Endothelial cell of umbilical vein (primary cell): ENCODE measurements around the gene ST8SIA1.

ENCODE experiments used
- EZH2 ChIP-seq: IDR thresholded peaks from 2 replicates; pipeline ENCODE4 v1.6.1; 2012; ENCODE audit warnings: borderline replicate concordance, low read depth, mild to moderate bottlenecking, moderate library complexity, low read length, inconsistent platforms; ENCODE audit not compliant: severe bottlenecking
- GATA2 ChIP-seq: IDR thresholded peaks from 2 replicates; pipeline ENCODE4 v1.7.0; 2011; ENCODE audit warnings: low read depth, mild to moderate bottlenecking, moderate library complexity, mixed read lengths, low read length; ENCODE audit not compliant: insufficient read length, insufficient read depth
- POLR2A ChIP-seq: IDR thresholded peaks from 2 replicates; pipeline ENCODE4 v1.6.1; 2012; ENCODE audit warnings: low read depth, mild to moderate bottlenecking, control low read depth, low read length
- POLR2AphosphoS5 ChIP-seq: IDR thresholded peaks from 2 replicates; pipeline ENCODE4 v1.6.1; 2012; ENCODE audit warnings: low read depth, mild to moderate bottlenecking, control low read depth, low read length, moderate library complexity; ENCODE audit not compliant: insufficient read depth
- TF ChIP-seq, protein P1 (sequence below), 2 donors: IDR thresholded peaks; 1 replicate in 1 of 2; 2 replicates in 1 of 2; pipeline ENCODE4 v1.5.1; 2011; ENCODE audit warnings: low read length in 2 of 2, mild to moderate bottlenecking in 2 of 2, moderate library complexity in 2 of 2, control low read depth in 1 of 2, inconsistent platforms in 1 of 2, low read depth in 1 of 2; ENCODE audit not compliant: insufficient read depth in 1 of 2; ENCODE audit errors: extremely low read depth in 1 of 2
- TF ChIP-seq, protein P2 (sequence below): IDR thresholded peaks from 2 replicates; pipeline ENCODE4 v1.6.1; 2011; ENCODE audit not compliant: insufficient read depth, insufficient read length

DNA sequence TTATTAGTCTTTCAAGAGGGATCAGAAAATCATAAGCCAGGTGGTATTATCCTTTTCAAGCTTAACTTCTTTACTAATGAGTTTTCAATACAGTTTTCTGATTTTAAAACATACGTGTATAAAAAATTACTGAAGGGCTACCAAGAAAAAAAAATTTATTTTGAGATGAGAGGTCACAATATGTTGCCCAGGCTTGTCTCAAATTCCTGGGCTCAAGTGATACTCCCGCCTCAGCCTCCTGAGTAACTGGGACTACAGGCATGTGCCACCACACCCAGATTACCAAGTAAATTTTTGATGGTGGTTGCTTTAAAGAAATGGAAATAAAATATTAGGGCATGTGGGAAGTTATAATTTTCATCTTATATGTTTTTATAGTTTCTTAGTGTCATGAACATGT is 26.7 kb downstream of the ST8SIA1 start:
- TF ChIP-seq GATA2 = no peak
- TF ChIP-seq, protein P1, sequence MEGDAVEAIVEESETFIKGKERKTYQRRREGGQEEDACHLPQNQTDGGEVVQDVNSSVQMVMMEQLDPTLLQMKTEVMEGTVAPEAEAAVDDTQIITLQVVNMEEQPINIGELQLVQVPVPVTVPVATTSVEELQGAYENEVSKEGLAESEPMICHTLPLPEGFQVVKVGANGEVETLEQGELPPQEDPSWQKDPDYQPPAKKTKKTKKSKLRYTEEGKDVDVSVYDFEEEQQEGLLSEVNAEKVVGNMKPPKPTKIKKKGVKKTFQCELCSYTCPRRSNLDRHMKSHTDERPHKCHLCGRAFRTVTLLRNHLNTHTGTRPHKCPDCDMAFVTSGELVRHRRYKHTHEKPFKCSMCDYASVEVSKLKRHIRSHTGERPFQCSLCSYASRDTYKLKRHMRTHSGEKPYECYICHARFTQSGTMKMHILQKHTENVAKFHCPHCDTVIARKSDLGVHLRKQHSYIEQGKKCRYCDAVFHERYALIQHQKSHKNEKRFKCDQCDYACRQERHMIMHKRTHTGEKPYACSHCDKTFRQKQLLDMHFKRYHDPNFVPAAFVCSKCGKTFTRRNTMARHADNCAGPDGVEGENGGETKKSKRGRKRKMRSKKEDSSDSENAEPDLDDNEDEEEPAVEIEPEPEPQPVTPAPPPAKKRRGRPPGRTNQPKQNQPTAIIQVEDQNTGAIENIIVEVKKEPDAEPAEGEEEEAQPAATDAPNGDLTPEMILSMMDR (IDR thresholded peaks at IDR 0.05; ENCODE audit: extremely low read depth in 1 of 2, insufficient read depth in 1 of 2, low read depth in 1 of 2, low read length in 2 of 2) = no peak
- no peak for TF ChIP-seq POLR2AphosphoS5
- TF ChIP-seq, protein P2, sequence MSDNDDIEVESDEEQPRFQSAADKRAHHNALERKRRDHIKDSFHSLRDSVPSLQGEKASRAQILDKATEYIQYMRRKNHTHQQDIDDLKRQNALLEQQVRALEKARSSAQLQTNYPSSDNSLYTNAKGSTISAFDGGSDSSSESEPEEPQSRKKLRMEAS = no peak
- TF ChIP-seq POLR2A = no peak
- no peak for TF ChIP-seq EZH2
